Lower leg skin (tissue), 4 donors: ENCODE data around the gene NCOR1. TPM values are rescaled to one million over a fixed set of nuclear protein-coding genes. Genes with fewer than 3 reads are reported as not detected.
A peak's percentile ranks its signal among the peaks of the same experiment; 100 is the strongest.

ENCODE experiments used
- DNase-seq, 2 donors: peaks; one replicate each; pipeline ENCODE4 v3.0.0-alpha.2; 2019; ENCODE audit warnings: low spot score in 2 of 2
- H3K4me3 ChIP-seq: fragments of 200-600 bp; sonication (generic); 2 replicates; pipeline ENCODE4 v1.5.1; 2017; ENCODE audit warnings: mild to moderate bottlenecking, low read depth; ENCODE audit not compliant: poor library complexity, severe bottlenecking
- CTCF ChIP-seq, 3 donors: fragments of 450-650 bp; IDR thresholded peaks; one replicate each; pipeline ENCODE4 v1.5.1; 2016; ENCODE audit warnings: antibody characterized with exemption in 3 of 3, mild to moderate bottlenecking in 3 of 3, moderate library complexity in 2 of 3
- POLR2A ChIP-seq, 2 donors: fragments of 450-650 bp; IDR thresholded peaks; one replicate each; pipeline ENCODE4 v1.6.1; 2016 to 2017; ENCODE audit warnings: antibody characterized with exemption in 2 of 2, mild to moderate bottlenecking in 1 of 2, moderate library complexity in 1 of 2
- WGBS, 2 donors: methylation state at CpG; one replicate each; pipeline ENCODE4 v1.1.5; 2018; 5-methylcytosine and 5-hydroxymethylcytosine counted together
- intact Hi-C: fragments of 100-400 bp; cut with DNase I; formaldehyde crosslinking; loops from one replicate; pipeline ENCODE4 v1.15.0; 2023; ENCODE audit warnings: low total_unique reads
- total RNA-seq, 4 donors: library from RNA; depleted of rRNA; stranded (reverse); fragments of >200 nt; gene quantifications; one replicate each; pipeline ENCODE4 v1.1.0, GENCODE V29; 2016

NCOR1 gene
- total RNA-seq, 4 donors from 2014 or later: 84.2 to 161 (median 115) TPM

- DNase-seq: peak in 1 of 2 donors; percentile 24
Observed at GRCh38 chr17:15999974-16000827, 215.1 kb downstream of the NCOR1 start.

GRCh38 chr17:15999141-15999973 lies 216.0 kb downstream of the NCOR1 start, which contains the start of the genes TTC19 and ZSWIM7:
TTC19 (plus strand) TSS chr17:15999824; CDS start chr17:15999849, 25 bp downstream.
ZSWIM7 (minus strand) TSS chr17:15999704; CDS start chr17:15999594, 110 bp downstream.
- intact Hi-C loops: no loop called here
- 0% methylated on average over 40 to 64 of the region's 91 CpGs for WGBS, 2 donors
- TF ChIP-seq POLR2A (IDR thresholded peaks at IDR 0.05) (peak in 1 of 2 donors; percentile 74), CTCF (IDR thresholded peaks at IDR 0.05) (no peak)

More at GRCh38 chr17:15999974-16000827, 215.1 kb downstream of the NCOR1 start:
- H3K4me3 ChIP-seq: peak overlapping the region; percentile 62
- TF ChIP-seq CTCF (IDR thresholded peaks at IDR 0.05) (no peak), POLR2A (IDR thresholded peaks at IDR 0.05) (no peak)
- WGBS, 2 donors: 2 to 3% methylated on average over 29 to 41 of the region's 64 CpGs
- intact Hi-C loops: no loop called here

GRCh38 chr17:15998031-15998562 lies 217.2 kb downstream of the NCOR1 start:
- WGBS, 2 donors: 73 to 80% methylated on average over 4 of the region's 4 CpGs
- no peak overlapping the region for H3K4me3 ChIP-seq
- TF ChIP-seq CTCF (IDR thresholded peaks at IDR 0.05) (no peak), POLR2A (IDR thresholded peaks at IDR 0.05) (no peak)
- intact Hi-C loops: no loop called here
- no peak for DNase-seq

More at GRCh38 chr17:15999141-15999973, 216.0 kb downstream of the NCOR1 start, which contains the start of the genes TTC19 and ZSWIM7:
- peak within 1 kb of the TSS; percentile 62 for H3K4me3 ChIP-seq
- peak; percentile 94 to 99 for DNase-seq

GRCh38 chr17:15996322-15996721 lies 219.0 kb downstream of the NCOR1 start:
- DNase-seq: no peak
- TF ChIP-seq CTCF (IDR thresholded peaks at IDR 0.05) (no peak), POLR2A (IDR thresholded peaks at IDR 0.05) (no peak)
- intact Hi-C loops: no loop called here
- no peak overlapping the region for H3K4me3 ChIP-seq
- whole genome bisulfite sequencing, 2 donors: 74 to 80% methylated on average over 6 of the region's 6 CpGs
